Stomach (tissue), 4 donors: Measurements from ENCODE around the gene SHANK2.

Experiments
- EP300 ChIP-seq: sonication (generic); formaldehyde crosslinking; IDR thresholded peaks from one replicate; pipeline ENCODE4 v1.6.1; 2017; ENCODE audit warnings: antibody characterized with exemption
- POLR2AphosphoS5 ChIP-seq, 3 donors: sonication (generic); formaldehyde crosslinking; IDR thresholded peaks; one replicate each; pipeline ENCODE4 v1.6.1; 2016; ENCODE audit warnings: antibody characterized with exemption in 3 of 3
- TF ChIP-seq, protein P1 (sequence below), 7 experiments: fragments of 450-650 bp in 4 of 7; fragments of 200-600 bp in 3 of 7; sonication (generic) in 3 of 7; IDR thresholded peaks; one replicate each; pipeline ENCODE4 v1.5.1; 2016 to 2019; ENCODE audit warnings: antibody characterized with exemption in 7 of 7, control low read depth in 2 of 7, mild to moderate bottlenecking in 1 of 7

GRCh38 chr11:71252269-71252769 lies at the start of gene SHANK2:
- TF ChIP-seq, protein P1, sequence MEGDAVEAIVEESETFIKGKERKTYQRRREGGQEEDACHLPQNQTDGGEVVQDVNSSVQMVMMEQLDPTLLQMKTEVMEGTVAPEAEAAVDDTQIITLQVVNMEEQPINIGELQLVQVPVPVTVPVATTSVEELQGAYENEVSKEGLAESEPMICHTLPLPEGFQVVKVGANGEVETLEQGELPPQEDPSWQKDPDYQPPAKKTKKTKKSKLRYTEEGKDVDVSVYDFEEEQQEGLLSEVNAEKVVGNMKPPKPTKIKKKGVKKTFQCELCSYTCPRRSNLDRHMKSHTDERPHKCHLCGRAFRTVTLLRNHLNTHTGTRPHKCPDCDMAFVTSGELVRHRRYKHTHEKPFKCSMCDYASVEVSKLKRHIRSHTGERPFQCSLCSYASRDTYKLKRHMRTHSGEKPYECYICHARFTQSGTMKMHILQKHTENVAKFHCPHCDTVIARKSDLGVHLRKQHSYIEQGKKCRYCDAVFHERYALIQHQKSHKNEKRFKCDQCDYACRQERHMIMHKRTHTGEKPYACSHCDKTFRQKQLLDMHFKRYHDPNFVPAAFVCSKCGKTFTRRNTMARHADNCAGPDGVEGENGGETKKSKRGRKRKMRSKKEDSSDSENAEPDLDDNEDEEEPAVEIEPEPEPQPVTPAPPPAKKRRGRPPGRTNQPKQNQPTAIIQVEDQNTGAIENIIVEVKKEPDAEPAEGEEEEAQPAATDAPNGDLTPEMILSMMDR (IDR thresholded peaks at IDR 0.05), result no peak
- TF ChIP-seq EP300 (no peak), POLR2AphosphoS5 (IDR thresholded peaks at IDR 0.05) (no peak)
